ENCODE measurements around the gene FAM111B.

DNA sequence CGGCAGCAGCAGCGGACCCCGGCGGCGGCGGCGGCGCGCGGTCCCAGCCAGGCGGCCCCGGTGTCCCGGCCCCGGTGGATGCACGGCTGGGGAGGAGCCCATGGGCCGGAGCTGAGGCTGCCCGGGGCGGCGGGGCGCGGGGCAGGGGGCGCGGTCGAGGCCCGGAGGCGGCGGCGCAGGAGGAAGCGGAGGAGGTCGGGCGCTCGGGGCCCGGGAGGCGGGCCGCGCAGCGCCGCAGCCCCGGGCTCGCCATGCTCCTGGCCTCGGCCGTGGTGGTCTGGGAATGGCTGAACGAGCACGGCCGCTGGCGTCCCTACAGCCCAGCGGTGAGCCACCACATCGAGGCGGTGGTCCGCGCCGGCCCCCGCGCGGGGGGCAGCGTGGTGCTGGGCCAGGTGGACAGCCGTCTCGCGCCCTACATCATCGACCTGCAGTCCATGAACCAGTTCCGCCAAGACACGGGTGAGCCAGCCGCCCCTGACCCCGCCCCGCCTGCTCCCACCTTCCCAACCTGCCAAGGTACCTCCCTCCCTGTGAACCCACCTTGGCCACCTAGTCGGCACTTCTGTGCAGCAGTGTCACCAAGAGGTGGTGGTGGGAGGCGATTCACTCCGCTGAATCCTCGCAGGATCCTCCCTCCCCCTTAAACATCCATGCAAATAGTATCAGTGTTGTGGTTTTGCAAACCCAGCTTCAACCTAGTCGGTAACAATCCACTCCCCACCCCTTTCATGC is 65.5 kb downstream of the FAM111B start:
- TF ChIP-seq, protein P1, sequence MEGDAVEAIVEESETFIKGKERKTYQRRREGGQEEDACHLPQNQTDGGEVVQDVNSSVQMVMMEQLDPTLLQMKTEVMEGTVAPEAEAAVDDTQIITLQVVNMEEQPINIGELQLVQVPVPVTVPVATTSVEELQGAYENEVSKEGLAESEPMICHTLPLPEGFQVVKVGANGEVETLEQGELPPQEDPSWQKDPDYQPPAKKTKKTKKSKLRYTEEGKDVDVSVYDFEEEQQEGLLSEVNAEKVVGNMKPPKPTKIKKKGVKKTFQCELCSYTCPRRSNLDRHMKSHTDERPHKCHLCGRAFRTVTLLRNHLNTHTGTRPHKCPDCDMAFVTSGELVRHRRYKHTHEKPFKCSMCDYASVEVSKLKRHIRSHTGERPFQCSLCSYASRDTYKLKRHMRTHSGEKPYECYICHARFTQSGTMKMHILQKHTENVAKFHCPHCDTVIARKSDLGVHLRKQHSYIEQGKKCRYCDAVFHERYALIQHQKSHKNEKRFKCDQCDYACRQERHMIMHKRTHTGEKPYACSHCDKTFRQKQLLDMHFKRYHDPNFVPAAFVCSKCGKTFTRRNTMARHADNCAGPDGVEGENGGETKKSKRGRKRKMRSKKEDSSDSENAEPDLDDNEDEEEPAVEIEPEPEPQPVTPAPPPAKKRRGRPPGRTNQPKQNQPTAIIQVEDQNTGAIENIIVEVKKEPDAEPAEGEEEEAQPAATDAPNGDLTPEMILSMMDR (IDR thresholded peaks at IDR 0.05), result no peak
- TF ChIP-seq POLR2A (IDR thresholded peaks at IDR 0.05), result no peak

Measured in Peyer's patch (tissue), 4 donors.